Mucosa of descending colon (tissue), 3 donors: ENCODE results near the gene MOV10. TPM values are rescaled to one million over a fixed set of nuclear protein-coding genes. Genes with fewer than 3 reads are reported as not detected.
A peak's percentile ranks its signal among the peaks of the same experiment; 100 is the strongest.

ENCODE experiments used
- ATAC-seq: fragments of 200-7000 bp; cut with Tn5 transposase; one replicate; pipeline ENCODE4 v1.9.1; 2020; ENCODE audit warnings: mild to moderate bottlenecking, moderate library complexity
- DNase-seq, 3 donors: peaks; one replicate each; pipeline ENCODE4 v3.0.0-alpha.2; 2020
- H3K36me3 ChIP-seq: fragments of 200-600 bp; one replicate; pipeline ENCODE4 v1.8.0; 2021; ENCODE audit warnings: low read depth, mild to moderate bottlenecking
- H3K4me1 ChIP-seq: fragments of 200-600 bp; one replicate; pipeline ENCODE4 v1.8.0; 2021; ENCODE audit warnings: low read depth, mild to moderate bottlenecking
- H3K4me3 ChIP-seq: fragments of 200-600 bp; one replicate; pipeline ENCODE4 v1.8.0; 2021; ENCODE audit warnings: mild to moderate bottlenecking
- H3K9me3 ChIP-seq: fragments of 200-600 bp; one replicate; pipeline ENCODE4 v1.8.0; 2021; ENCODE audit warnings: mild to moderate bottlenecking
- intact Hi-C, 2 donors: fragments of 100-400 bp; cut with DNase I in 1 of 2; cut with micrococcal nuclease in 1 of 2; formaldehyde crosslinking; loops; one replicate each; pipeline versions ENCODE4 v1.11.0 to v1.11.1; 2022; cut with DNase I, micrococcal nuclease
- total RNA-seq, 3 donors: library from RNA; stranded (reverse); fragmentation: NEBNext Ultra II Directional in 2 of 3; extraction: Animal tissue kit (Norgen Biotek cat#: 25700) in 2 of 3; gene quantifications; one replicate each; pipeline versions ENCODE4 v1.2.1 to v1.2.4, GENCODE V29; 2021 to 2023
- TF ChIP-seq, protein P1 (sequence below): fragments of 200-600 bp; IDR thresholded peaks from one replicate; pipeline ENCODE4 v1.8.0; 2022; ENCODE audit warnings: antibody characterized with exemption, mild to moderate bottlenecking
- donor health status: DM: no; HTN: no; CAD: no; lungs with moderate emphysema.
- donor health status: DM: no; HTN: no; CAD: no.
- donor health status: DM: no; HTN: yes; CAD: no.

The MOV10 gene
- total RNA-seq, 3 donors from 2014 or later: 66.4 to 85.2 (median 77.6) TPM

DNA sequence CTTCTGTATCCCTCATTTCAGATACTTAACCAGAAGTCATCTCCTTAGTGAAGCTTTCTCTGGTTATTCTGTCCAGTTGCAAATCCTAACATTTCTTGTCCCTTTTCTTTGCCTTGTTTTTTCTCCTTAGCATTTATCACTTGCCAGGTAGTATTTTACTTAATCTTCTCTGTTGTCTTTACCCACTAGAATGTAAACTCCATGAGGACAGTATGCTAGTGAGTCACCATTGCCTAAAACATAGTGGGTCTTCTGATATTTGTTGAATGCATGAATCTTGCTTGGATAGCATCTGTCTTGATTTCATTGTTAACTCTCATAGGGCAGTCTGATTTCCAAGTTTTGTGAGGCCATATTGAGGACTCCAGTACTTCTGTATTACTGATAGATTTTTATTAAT is 45.2 kb upstream of the MOV10 start:
- no peak for ATAC-seq
- Histone ChIP-seq H3K4me3 (no peak overlapping the region), H3K4me1 (peaks cover 12% of the 10 kb centered on the region), H3K9me3 (no peaks in the 10 kb centered on the region), H3K36me3 (no peaks in the 10 kb centered on the region)
- intact Hi-C loops: no loop called here
- TF ChIP-seq, protein P1, sequence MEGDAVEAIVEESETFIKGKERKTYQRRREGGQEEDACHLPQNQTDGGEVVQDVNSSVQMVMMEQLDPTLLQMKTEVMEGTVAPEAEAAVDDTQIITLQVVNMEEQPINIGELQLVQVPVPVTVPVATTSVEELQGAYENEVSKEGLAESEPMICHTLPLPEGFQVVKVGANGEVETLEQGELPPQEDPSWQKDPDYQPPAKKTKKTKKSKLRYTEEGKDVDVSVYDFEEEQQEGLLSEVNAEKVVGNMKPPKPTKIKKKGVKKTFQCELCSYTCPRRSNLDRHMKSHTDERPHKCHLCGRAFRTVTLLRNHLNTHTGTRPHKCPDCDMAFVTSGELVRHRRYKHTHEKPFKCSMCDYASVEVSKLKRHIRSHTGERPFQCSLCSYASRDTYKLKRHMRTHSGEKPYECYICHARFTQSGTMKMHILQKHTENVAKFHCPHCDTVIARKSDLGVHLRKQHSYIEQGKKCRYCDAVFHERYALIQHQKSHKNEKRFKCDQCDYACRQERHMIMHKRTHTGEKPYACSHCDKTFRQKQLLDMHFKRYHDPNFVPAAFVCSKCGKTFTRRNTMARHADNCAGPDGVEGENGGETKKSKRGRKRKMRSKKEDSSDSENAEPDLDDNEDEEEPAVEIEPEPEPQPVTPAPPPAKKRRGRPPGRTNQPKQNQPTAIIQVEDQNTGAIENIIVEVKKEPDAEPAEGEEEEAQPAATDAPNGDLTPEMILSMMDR: no peak
- DNase-seq: no peak

DNA sequence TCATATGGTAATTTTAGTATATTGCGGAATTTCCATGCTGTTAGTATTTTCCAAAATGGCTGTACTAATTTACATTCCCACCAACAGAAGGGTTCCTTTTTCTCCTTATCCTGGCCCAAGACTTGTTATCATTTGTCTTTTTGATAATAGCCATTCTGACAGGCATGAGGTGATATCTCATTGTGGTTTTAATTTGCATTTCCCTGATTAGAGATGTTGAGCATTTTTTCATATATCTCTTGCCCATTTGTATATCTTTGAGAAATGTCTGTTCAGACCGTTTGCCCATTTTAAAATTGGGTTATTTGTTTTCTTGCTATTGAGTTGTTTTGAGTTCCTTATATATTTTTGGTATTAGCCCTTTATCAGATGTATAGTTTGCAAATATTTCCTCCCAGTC is 40.8 kb upstream of the MOV10 start:
- intact Hi-C loops: no loop called here
- no peak for DNase-seq

DNA sequence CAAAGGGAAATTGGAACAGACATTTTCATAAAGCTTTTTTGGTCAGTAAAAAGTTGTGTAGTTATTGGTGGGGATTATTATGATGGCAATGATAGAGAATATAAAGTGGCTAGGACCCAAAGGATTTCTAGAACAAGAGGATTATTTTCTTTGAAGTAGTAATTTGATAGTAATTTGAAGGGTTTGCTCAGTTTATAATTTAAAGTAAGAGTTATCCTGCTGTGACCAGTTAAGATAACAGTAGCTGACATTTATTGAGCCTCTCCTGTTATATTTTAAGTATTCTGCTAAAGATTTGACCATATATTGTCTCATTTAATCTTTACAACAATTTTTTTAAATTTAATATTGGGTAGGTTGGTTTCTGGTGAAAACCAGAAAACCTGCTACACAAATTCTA is 40.1 kb upstream of the MOV10 start:
- H3K36me3 ChIP-seq: no peaks in the 10 kb centered on the region
- ATAC-seq: no peak
- H3K4me3 ChIP-seq: no peak overlapping the region
- intact Hi-C loops: no loop called here
- H3K4me1 ChIP-seq: peaks cover 37% of the 10 kb centered on the region
- no peak for DNase-seq
- no peaks in the 10 kb centered on the region for H3K9me3 ChIP-seq
- TF ChIP-seq, protein P1: no peak

More for the DNA sequence above, 40.8 kb upstream of the MOV10 start:
- Histone ChIP-seq H3K36me3 (no peaks in the 10 kb centered on the region), H3K9me3 (no peaks in the 10 kb centered on the region), H3K4me3 (no peak overlapping the region), H3K4me1 (peaks cover 37% of the 10 kb centered on the region)
- TF ChIP-seq, protein P1: no peak
- no peak for ATAC-seq

DNA sequence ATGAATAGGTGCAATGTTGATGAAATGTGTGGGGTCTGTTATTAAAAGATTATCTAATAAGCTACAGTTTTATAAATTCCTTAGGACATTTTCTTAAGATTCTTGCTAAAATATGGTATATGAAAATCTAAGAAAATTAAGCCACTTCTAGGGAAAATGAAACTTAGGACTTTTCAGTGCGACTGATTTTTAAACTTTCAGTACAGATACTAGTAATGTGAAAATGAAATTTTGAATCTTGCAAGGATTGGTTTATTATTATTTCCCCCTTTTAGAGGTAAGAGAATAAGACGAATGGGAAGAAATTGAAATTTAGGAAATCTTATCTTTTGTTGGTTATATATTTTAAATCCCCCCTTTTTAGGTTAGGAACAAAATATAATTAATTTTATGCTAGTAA is 38.4 kb upstream of the MOV10 start:
- intact Hi-C loops: no loop called here
- DNase-seq (no peak), ATAC-seq (no peak)
- peaks cover 35% of the 10 kb centered on the region for H3K4me1 ChIP-seq
- H3K36me3 ChIP-seq: no peaks in the 10 kb centered on the region
- no peak overlapping the region for H3K4me3 ChIP-seq
- H3K9me3 ChIP-seq: no peaks in the 10 kb centered on the region
- TF ChIP-seq, protein P1: no peak

DNA sequence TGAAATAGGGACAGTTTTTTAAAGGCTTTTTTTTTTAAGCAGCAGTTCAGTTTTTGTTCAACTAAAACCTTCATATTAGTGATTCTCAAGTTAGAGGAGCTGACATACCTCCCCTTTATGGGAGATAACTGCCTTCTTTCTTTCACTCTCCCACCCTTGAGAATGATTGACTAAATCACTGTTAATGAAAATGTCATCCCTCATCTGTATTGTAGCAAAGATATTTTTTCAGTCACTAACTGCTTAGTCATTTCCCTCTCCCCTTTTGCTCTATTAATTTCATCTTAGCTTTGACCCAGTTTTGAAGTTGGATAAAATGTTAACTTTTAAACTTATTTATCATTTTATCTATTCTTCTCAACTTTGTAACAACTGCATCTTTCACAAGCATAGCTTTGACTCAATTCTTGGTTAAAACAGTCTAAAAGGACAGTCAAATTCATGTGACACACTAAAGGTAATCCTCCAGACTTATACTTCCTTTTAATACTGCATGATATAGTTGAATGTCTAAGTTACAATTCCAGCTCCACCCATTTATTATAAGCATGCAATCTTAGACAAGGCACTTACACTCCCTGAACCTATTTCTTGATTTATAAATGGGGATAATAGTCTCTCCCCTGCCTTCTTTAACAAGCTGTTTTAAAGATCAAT is 37.7 kb upstream of the MOV10 start:
- peak; percentile 87 for ATAC-seq
- no peak for DNase-seq
- Histone ChIP-seq H3K4me1 (peaks cover 35% of the 10 kb centered on the region), H3K4me3 (no peak overlapping the region), H3K36me3 (no peaks in the 10 kb centered on the region), H3K9me3 (no peaks in the 10 kb centered on the region)
- TF ChIP-seq, protein P1: no peak
- intact Hi-C loops: no loop called here
